H7 (cell line): ENCODE results near the gene DHX30. TPM values are rescaled to one million over a fixed set of nuclear protein-coding genes. Genes with fewer than 3 reads are reported as not detected.

Experiments used
- DNase-seq: peaks from one replicate; pipeline ENCODE4 v3.0.0; 2012
- H3K27me3 ChIP-seq: 2 replicates; pipeline ENCODE4 v1.6.0; 2011; ENCODE audit warnings: mild to moderate bottlenecking, low read length; ENCODE audit not compliant: control insufficient read depth, insufficient read depth
- H3K36me3 ChIP-seq: replicated peaks from 2 replicates; pipeline ENCODE4 v1.5.1; 2011; ENCODE audit warnings: low read length; ENCODE audit not compliant: control insufficient read depth, insufficient read depth
- H3K4me3 ChIP-seq: 2 replicates; pipeline ENCODE4 v1.5.1; 2011; ENCODE audit warnings: low read depth, mild to moderate bottlenecking, control low read depth, low read length, moderate library complexity; ENCODE audit not compliant: insufficient read depth
- total RNA-seq: library from RNA; depleted of rRNA; stranded (reverse); fragments of >200 nt; shearing (Covaris generic); gene quantifications from 2 replicates; pipeline ENCODE4 v1.2.3, GENCODE V29; 2014; rRNA removed

DHX30 gene
- total RNA-seq, 1 experiment from 2014 or later, result 134 TPM

DNA sequence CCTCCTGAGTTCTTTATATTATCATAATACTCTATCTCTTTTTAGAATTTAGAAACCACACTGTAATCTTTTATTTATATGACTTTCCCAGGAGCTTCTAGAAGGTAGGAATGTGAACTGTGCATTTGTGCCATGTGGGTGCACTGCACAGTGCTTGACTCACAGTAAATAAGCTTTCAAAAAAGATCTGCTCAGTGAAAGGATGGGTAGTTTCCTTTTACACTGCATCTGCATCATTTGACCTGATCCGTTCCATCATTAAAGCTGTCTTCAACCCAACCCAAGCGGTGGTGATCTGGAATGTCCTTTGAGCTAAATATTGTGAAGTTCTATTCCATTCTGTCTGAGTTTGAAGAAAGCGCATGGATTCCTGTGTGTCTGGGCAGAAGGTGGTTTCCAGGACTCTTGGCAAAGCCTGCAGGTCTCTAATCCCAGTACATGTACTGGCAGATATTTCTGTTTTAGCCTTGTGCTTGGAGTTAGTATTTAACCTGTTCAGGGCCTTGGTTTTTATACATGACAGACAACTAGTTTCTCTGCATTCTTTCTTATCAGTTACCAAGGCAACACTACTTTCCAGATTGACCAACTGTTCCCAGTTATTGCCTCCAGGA, 96.7 kb downstream of the DHX30 start:
- no peak for DNase-seq
- peaks cover 3% of the 10 kb centered on the region for H3K36me3 ChIP-seq
- no peaks in the 10 kb centered on the region for H3K27me3 ChIP-seq
- H3K4me3 ChIP-seq, result no peak overlapping the region

Other genes with a start within 250 kb of the DHX30 start
- 1.5 and 1.7 TPM in 2 replicates for gene CSPG5, start 224.3 kb upstream of the DHX30 start, total RNA-seq
- gene SMARCC1, start 21.2 kb upstream of the DHX30 start, total RNA-seq, result 81.0 and 111 TPM in 2 replicates
- 95.1 and 123 TPM in 2 replicates for gene MAP4, start 213.3 kb downstream of the DHX30 start, total RNA-seq